C4-2B (cell line): ENCODE results near the gene XPNPEP1.

Source experiments
- CTCF ChIP-seq: fragments of 450-650 bp; conservative IDR thresholded peaks from 2 replicates; pipeline ENCODE4 v1.5.1; 2017; ENCODE audit warnings: mild to moderate bottlenecking
- ZFX ChIP-seq: fragments of 450-650 bp; IDR thresholded peaks from 2 replicates; pipeline ENCODE4 v1.6.1; 2017

GRCh38 chr10:109875828-109876821 lies 47.2 kb downstream of the XPNPEP1 start:
- TF ChIP-seq CTCF (no peak), ZFX (no peak)
